IPS-NIHi11 (cell line): ENCODE results near the gene AMMECR1.

Experiments
- DNase-seq: peaks from one replicate; pipeline ENCODE4 v3.0.0; 2012; ENCODE audit warnings: mixed read lengths, low spot score

Gene AMMECR1

DNA sequence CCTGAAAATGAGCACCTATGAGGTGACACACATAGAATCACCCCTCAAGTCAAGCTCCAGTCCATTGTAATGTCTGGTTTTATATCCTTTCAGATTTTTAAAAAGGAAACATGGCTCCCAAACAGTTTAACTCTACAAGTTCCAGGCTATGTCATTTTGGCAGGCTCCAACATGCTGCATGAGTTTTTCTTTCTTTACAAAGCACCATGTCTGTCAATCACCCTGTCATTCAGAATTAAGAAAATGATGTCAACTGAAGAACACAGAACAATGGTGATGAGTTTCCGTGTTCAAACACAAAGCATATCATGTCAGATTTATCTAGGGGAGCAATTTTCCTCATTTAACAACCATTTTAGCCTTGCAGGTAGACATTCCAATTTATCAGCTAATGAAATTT, 106.5 kb downstream of the AMMECR1 start:
- DNase-seq = no peak

DNA sequence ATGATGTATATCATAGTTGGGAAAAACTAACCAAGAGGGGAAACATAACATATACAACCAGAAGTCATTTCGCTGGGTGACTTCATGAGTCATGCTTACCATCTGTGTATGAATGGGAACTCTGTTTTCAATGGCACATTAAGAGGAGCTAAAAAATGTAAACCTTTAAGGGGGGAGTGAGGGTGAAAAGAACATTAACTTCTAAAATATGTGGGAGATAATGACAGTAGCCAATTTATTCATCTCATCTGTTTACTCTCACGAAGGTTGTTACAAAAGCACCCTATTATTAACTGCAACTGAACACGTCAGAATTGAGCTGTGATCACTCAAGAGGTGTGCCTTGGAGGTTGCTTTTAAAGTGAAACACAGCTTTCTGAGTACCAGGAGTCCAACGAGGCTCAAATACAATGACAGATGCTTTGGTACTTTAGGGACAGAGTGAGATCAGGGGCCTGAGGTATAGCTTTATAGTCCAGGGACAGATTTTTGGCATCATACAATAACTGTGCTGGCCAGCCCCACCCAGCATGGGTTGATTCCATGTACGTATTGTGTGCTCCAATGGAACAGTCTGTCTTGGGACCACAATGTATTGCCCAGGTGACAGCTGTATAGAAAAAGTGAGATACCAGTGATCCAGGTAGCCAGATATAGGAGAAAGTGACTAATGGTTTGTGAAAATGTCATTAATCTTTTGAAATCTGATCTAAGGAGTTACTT, 107.3 kb downstream of the AMMECR1 start:
- no peak for DNase-seq

DNA sequence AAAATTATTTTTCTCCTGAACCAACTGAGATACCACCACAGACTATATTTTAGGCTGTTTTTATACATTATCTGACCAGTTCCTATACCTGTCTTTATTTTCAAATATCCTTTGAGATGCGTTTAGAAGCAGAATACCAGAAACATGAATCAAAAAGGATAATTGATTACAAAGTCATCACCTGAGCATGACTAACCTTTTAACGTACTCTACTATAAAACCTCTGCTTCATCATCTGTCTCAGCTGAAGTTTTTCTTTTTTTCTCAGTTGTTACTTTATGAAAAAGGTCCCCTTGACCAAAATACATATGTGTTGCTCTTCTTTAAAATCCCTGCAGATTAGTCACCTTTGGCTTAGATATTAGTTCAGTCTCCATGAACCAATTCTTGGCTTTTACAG, 109.8 kb downstream of the AMMECR1 start:
- no peak for DNase-seq

DNA sequence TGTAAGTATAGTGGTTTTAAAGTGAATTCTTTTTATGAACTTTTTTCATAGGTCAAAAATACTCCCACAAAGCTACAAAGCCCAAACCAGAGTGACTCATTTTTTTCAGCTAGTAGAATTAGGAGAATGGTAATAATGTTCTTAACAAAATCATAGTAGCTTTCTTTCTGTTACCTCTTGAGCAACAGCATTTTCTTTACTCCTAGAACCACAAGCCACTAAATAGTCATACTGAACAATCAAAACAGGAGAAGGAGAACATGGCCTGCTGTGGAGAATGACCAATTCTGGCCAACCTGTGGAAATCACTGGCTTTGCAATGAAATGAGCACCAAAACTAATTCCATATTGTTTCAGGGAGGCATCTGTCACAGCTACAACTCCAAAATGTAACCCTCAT, 112.9 kb downstream of the AMMECR1 start:
- DNase-seq = no peak

DNA sequence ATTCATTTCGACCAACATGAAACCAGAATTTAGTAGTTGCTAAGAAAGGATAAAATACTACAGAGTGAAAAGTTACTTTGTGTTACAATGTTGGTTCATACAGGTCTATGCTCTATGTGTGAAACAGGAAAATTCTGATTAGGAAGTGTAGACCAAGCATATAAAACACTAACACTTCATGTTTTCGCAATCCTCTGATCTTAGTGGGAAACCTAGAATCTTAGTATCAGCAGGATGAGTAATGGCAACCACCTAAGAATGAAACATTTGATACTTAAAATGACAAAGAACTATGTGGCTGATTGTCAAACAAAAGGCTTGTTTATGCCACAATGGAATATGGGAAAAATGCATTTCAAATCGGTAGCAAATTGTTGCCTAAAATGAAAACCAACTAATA, 116.1 kb downstream of the AMMECR1 start:
- DNase-seq = no peak

DNA sequence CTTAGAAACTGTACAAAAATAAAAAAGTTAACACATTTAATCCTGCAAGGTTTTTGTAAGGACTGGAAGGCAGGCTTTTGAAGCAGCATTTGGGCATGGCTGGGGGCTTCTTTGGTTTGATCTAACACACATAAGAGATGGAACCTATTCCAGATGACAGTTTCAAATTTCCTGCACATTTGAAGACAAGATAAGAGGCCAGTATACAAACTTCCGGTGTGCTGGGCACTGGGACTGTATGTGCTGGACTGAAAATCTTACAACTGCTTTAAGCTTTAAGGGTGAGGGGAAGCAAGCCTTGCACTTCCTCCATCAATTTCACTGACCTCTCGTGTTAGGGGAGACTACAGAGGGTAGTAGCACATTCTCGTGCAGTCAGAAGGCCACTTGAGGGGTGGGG, 122.9 kb downstream of the AMMECR1 start:
- DNase-seq = no peak

DNA sequence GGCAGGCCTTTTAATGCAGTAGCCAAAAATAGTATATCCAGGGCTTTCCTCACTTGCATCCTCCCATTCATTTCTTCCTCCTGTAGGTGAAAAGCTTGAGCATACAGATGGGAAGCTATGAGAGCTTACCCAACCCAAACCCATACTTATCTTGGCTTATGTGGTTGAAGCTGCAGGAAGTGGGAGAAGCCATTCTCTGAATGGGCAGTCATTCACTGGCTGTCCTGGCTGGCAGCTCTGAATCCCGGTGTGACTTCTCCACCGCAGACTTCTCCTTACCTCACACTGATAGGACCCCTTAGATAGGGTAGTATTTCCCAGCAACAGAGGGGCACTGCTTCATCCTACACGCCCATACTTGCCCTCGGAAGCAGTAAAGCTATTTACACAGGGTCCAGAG, 125.4 kb downstream of the AMMECR1 start:
- no peak for DNase-seq

DNA sequence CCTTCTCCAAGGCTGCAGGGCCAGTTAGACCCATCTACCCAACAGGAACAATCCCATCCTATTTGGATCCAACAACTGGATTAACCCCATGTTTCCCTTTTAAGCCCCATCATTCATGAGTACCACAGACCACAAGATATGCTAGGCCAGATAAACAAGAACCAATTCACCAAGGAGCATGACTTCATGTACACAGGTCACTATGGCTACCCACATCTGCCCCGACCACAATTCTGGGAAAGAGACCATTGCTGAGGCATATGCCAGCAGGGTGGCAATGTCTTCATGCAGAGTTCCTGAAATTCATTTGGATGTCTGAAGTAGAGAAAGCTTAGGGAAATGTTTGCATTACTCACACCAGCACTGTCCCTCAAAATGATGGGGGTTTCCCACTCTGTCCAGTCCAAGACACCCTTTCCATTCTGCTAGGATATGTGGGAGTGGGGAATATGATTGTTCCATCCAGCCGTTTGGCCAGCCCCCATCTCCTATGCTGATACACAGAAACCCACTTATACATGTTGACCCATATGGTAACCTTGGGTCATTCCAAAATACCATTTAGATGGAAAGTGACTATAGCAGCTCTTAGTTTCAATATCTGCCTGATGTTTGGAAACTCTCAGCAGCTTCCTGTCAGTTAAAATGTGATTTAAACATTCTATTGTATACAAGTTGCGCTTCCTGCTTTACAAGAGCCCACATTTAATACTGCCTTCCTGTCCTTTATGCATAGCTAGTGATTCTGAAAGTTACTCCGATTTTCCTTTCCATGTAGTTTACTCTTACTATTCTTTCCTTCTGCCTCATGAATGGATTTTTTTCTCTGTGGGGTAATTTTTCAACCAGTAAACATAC, 129.0 kb downstream of the AMMECR1 start:
- no peak for DNase-seq

DNA sequence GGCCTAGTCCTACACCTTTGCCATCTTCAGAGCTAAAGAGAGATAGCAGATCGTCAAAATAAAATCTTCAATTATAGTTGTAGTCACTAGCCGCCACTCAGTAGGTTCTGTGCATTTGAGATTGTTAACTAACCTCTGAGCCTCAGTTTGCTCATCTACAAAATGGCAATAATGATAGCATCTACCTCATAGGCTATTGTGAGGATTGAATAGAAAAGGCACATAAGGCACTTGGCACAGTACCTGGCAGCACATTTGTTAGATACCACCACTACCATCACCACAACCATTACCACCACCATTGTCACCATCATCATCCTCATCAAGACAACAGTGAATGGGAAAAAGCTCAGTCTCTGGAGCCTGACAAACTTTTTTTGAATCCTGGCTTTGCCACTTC, 134.6 kb downstream of the AMMECR1 start:
- DNase-seq = no peak

DNA sequence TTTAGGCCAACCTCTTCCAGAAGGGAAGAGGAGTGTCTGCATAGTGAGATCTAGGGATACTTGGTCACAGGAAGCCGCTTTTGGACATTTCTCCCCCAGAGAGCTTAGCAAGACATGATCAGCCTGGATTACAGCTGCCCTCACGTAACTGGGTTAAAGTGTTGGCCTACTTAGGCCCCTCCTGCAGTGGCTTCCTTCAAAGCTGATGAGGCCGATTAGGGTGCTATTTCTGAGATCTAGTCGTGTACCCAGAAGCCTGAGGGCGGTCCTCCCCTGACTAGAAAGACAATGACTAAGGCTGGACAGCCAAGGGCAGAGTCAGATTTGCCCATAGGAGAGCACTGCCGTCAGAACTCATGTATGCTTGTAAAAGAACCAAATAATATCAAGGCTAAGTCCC, 135.0 kb downstream of the AMMECR1 start:
- DNase-seq = no peak

DNA sequence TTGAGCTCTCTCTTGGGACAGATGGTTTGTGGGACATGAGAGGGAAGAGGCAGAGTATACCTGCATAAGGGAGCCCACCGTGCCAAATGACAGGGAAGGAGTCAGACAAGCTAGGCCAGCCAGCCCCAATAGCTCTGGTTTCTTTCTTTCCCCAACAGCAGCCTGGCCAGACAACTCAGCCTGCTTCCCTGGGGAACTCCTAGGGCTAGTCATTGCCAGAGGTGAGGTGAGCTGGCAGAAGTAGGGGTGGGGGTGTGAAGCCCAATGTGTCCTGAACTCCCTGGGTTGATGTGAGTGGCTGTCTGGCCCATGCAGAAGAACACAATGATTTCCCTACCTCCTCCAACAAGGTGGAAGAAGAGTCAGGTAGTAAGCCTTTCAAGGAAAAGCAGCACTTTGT, 135.5 kb downstream of the AMMECR1 start:
- DNase-seq = no peak

DNA sequence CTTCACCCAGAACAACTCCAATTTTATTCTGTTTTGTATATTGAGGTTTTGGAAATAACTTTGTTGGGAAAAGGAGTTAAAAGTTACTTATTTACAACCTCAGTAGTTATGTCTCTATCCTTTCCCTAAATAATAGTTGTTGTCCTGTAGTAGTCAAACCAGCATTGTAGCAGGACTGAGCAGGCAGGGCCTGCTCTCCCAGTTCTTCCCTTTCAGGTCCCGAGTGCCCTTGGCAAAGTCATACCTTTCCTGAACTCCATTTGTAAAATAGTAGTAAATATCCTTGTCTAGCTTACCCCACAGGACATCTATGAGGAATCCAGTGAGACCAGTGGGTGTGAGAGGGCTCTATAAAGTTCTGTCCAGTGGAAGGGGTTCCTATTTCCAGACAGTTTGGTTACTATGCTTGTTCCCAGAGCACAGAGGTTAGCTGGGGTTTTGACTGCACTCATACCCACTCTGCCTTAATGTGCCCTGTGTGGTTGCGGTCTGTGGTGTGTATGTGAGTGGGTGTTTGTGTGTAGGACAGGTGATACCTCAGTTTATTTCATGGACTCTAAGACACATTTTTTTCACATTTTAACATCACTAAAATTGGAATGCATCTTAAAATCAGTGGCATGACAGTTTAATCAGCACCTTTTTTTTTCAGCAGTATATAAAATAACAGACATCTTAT, 136.3 kb downstream of the AMMECR1 start:
- DNase-seq = no peak

DNA sequence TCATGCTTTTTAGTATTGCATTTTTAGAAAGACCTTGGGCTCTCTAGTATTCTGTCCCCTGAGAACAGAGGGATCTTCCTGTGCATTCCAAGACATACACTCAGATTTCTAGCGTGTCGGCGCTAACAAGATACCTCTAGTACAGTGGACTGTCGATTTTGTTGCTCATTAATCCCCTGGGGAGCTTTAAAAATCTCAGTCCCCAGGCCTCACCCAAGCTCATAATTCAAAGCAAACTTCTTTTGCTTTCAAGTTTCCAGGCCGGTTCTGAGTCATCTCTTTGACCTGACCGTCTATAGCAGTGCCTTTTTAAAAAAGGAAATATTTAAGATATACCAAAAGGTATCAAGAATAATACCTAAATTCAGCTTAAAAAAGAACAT, 137.0 kb downstream of the AMMECR1 start:
- DNase-seq = no peak

DNA sequence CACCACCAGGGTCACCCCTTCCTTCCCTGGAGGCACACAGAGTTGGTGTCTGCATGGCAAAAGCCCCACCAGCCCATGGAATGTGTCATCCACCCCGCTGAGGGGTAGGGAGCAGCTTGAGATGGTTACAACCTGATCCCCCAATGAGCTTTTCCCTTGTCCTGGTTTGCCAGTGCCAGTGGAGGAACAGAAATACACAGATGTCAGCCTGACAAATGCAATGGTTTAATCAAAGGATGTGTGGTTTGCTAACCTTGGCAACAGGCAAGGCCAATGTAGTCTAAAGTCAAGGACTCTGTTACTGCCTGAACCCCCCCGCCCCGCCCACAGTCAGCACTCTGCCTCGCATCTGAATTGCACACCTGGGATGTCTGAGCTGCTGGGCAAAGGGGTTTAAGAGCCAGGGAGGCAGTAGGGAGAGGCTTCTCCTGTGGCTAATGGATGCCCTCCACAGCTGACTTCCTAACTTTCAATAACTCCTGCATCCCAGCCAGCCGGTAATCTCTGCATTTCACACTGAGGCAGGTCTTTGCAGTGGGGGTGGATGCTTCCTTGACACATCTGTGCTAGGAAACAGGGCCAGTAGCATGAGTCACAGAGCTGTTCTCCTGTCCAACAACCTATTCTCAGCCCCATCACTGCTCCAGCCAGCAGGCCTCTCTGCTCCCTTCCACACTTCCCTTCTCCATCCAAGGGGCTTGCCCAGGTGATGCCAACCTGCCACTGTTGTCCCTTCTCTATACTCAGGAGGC, 137.5 kb downstream of the AMMECR1 start:
- no peak for DNase-seq

DNA sequence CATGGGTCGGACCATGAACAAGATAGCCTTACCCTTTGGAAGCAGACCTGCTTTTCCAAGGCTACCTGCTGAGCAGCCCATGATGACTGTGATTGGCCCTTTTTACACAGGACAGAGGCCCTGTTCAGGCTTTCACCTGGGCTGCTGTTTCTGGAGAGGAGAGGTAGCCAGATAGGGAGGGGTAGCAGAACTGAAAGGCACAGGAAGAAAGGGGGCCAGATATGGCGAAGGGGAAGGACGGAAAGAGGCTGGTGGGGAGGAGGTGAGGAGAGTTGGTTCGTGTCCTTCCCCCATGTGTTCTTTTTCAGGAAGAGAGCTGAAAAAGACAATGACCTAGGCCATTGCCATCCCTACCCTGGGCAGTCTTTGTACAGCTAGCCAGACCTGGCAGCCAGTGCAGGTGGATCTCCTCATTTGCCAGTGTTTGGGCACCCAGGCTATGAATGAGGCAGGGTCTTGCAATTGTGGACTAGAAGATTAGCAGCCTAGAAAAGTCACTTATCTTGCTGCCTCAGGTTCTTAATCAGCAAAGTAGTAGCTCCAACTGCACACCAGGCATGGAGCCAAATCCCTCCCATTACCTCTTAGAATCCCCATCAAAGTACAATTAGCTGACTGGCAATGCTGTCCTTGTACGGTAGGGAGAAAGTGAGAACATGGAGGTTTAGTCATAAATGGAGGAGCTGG, 139.6 kb downstream of the AMMECR1 start:
- DNase-seq = no peak

DNA sequence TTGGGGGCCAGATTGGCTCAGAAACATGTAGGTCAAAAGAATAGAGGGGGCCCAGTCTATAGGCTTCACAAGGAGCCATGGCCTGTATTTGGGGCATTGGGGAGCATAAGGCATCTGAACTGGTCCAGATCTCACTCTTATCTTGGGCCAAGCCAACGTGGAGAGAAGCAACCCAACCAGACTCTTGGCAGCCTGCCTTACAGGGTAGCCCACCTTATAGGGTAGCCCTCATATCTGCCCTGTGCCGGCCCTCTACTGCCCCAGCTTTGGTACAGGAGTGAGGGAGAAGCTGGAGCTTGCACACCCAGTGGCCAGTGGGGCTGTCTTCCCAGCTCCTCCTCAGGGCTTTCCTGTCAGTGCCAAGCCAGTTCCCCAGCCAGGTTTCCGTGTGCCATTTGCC, 142.2 kb downstream of the AMMECR1 start:
- DNase-seq = no peak

DNA sequence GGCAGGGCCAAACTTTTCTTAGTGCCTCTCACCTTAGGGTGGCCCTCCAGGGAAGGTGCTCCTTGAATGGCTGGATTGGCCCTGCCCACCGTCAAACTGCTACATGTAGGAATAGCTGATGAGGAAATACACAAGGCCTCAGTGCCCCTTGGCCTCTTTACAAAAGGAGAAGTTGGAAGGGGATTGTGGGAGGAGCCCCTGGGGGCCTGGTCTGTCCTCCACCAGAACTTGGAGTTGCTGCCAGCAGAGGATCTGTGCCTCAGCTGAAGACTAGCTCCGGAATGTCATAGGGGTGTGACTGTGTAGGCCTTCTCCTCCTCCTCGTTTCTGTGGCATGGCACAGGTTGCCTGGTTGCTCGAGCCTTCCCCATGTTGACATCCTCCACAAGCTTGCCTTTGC, 142.7 kb downstream of the AMMECR1 start:
- DNase-seq = no peak

DNA sequence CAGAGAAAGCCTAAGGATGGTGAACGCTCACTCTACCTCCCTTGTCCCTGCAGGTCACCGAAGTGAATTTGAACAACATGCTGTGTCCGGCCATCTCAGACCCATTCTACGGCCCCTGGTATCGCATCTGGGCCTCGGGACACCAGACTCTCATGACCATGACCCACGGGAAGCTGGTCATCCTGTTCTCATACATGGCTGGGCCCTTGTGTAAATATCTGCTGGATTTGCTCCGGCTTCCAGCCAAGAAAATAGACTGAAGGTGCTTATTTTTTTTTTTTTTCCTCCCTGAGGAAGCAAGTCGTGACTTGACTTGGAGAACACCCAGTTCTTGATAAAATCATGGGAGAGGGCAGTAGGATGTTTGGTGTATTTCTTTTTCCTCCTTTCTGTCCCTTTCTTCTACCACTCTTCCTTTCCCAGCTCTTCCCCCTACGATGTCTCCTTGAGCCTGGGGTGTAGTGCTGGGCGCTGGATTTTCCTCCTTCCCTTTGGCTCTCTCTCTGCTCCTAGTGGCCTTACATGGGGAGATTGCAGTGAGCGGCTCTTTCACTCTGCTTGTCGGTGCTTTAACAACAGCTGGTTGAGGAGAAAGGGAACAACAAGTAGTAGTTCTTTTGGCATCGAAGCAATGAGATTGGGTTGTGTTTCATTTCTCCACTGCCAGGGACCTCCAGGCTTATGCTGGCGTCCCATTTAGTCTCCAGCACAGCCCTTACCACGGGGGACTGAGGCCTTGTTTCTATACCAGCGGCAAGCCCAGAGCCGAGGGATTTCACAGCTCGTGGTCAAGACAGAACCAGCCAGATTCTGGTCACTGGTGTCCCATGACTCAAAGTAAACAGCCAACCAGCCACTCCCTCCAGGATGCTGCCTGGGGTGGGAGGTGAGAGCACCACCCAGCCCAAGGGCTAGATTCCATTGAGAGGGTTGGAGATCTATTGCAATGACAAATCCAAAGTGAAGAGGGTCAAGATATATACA, 144.4 kb downstream of the AMMECR1 start:
- no peak for DNase-seq

DNA sequence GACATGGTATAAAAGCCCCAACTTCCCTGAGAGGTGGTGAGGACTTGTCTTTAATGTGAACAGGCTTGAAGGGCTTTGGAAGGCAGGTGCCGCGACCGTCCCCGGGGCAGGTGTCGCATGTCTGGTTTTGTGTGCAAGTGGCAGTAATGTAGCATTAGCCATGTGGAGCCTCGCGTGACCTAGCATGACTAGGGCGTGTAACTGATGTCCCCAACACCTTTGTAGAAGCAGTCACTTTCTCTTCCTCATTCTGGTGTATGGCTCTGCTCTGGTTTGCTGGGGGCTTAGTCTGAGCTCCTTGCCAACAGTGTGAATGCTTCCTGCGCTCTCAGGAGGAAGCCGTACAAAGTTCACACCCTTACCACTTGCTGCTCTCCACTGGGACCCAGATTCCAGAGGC, 145.7 kb downstream of the AMMECR1 start:
- no peak for DNase-seq

DNA sequence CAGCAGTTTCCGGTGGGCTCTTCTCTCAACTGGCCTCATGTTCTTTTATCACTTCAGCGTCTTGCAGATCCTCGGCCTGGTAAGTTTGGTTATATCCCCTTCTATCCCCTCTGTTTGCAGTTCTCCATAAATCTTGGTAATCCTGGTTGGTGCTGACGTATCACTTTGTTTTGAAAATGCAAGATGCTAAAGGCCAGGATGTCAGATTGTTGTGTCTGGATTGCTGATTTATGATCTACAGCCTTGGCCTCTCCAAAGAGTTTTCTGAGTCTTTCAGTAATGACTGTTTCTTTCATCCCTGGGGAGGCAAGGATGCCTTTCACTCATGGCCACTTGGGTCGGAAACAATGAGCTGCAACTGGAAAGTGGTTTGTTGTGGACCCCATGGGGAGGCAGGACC, 146.4 kb downstream of the AMMECR1 start:
- no peak for DNase-seq

DNA sequence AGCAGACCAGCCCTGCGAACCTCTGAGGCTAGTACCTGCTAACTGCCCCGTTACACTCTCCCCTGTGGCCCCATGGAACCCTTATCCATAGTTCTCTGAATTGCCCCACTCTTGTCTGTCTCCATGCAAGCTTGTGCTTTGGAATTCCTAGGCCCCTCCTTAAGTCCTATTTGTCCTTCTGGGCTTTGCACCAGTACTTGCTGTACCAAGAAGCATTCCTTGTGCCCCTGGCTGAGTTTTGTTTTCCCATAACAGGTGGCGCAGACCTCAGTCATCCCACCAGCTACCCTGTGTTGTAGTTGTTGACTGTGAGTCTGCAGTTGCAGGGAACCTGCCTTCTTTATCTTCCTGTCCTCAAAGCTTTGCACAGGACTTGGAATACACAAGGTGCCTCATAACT, 147.9 kb downstream of the AMMECR1 start:
- DNase-seq = no peak
